ENCODE results near the gene SLC25A10. TPM values are rescaled to one million over a fixed set of nuclear protein-coding genes. Genes with fewer than 3 reads are reported as not detected.
"Not testable (repeated sequence)": the region's sequence is repeated elsewhere in the genome, so short reads cannot be mapped to it uniquely, and the experiment has no call there.

SLC25A10 gene
- total and polyA plus RNA-seq, 8 donors = 3.5 to 55.6 (median 33.6) TPM

GRCh38 chr17:81735264-81736102 lies 23.4 kb downstream of the SLC25A10 start:
- TF ChIP-seq POLR2AphosphoS5 (IDR thresholded peaks at IDR 0.05) (peak in 2 of 3 donors; percentile 41 to 42), CTCF (IDR thresholded peaks at IDR 0.05) (no peak), EP300 (IDR thresholded peaks at IDR 0.05) (no peak), POLR2A (IDR thresholded peaks at IDR 0.05) (no peak)
- intact Hi-C loops (cut with DNase I; ENCODE audit: low total_unique reads) = no loop called here
- peak; percentile 63 to 78 for DNase-seq
- Histone ChIP-seq H3K36me3 (no peaks in the 10 kb centered on the region), H3K4me1 (peaks cover 23 to 39% (median 36%) of the 10 kb centered on the region in 4 donors), H3K4me3 (peak overlapping the region; percentile 1 to 34 (median 15)), H3K27ac (peak overlapping the region in 2 of 5 donors; percentile 62 to 63), H3K9me3 (no peaks in the 10 kb centered on the region), H3K27me3 (peaks cover 0 to 54% (median 0%) of the 10 kb centered on the region in 3 donors)
- WGBS, 5 donors = 11 to 31% (median 24%) methylated on average over 15 to 30 of the region's 30 CpGs

- no peaks in the 10 kb centered on the region for H3K9me3 ChIP-seq
- H3K27me3 ChIP-seq = peaks cover 0 to 49% (median 8%) of the 10 kb centered on the region in 3 donors
- no peak overlapping the region for H3K27ac ChIP-seq
- intact Hi-C loops (cut with DNase I; ENCODE audit: low total_unique reads) = no loop called here
- TF ChIP-seq EP300 (IDR thresholded peaks at IDR 0.05) (no peak), POLR2AphosphoS5 (IDR thresholded peaks at IDR 0.05) (no peak), POLR2A (IDR thresholded peaks at IDR 0.05) (no peak), CTCF (IDR thresholded peaks at IDR 0.05) (no peak)
- no peak for DNase-seq
- no peaks in the 10 kb centered on the region for H3K36me3 ChIP-seq
- H3K4me3 ChIP-seq = no peak overlapping the region
- WGBS, 5 donors = 92 to 95% (median 95%) methylated on average over 24 to 31 of the region's 31 CpGs
- peaks cover 23 to 43% (median 31%) of the 10 kb centered on the region in 4 donors for H3K4me1 ChIP-seq
Measured at GRCh38 chr17:81737947-81738800, 26.1 kb downstream of the SLC25A10 start.

- intact Hi-C loops (cut with DNase I; ENCODE audit: low total_unique reads) = no loop called here
- TF ChIP-seq POLR2A (IDR thresholded peaks at IDR 0.05) = no peak
- 86 to 92% (median 88%) methylated on average over 25 to 27 of the region's 27 CpGs for WGBS, 5 donors
- Histone ChIP-seq H3K27ac (no peak overlapping the region), H3K27me3 (peaks cover 0 to 45% (median 8%) of the 10 kb centered on the region in 3 donors), H3K9me3 (no peaks in the 10 kb centered on the region), H3K36me3 (no peaks in the 10 kb centered on the region), H3K4me1 (peaks cover 18 to 37% (median 24%) of the 10 kb centered on the region in 4 donors), H3K4me3 (no peak overlapping the region)
- DNase-seq = no peak
Measured at GRCh38 chr17:81738801-81739393, 26.8 kb downstream of the SLC25A10 start.

GRCh38 chr17:81739593-81739992 lies 27.5 kb downstream of the SLC25A10 start:
- intact Hi-C loops (cut with DNase I; ENCODE audit: low total_unique reads); DNase-seq; H3K9me3 ChIP-seq; H3K4me3 ChIP-seq; H3K27ac ChIP-seq; H3K36me3 ChIP-seq: not testable (repeated sequence)
- H3K4me1 ChIP-seq = peaks cover 11 to 30% (median 18%) of the 10 kb centered on the region in 4 donors
- 70 to 85% (median 80%) methylated on average over 8 of the region's 8 CpGs for WGBS, 5 donors
- peaks cover 0 to 45% (median 8%) of the 10 kb centered on the region in 3 donors for H3K27me3 ChIP-seq

DNA sequence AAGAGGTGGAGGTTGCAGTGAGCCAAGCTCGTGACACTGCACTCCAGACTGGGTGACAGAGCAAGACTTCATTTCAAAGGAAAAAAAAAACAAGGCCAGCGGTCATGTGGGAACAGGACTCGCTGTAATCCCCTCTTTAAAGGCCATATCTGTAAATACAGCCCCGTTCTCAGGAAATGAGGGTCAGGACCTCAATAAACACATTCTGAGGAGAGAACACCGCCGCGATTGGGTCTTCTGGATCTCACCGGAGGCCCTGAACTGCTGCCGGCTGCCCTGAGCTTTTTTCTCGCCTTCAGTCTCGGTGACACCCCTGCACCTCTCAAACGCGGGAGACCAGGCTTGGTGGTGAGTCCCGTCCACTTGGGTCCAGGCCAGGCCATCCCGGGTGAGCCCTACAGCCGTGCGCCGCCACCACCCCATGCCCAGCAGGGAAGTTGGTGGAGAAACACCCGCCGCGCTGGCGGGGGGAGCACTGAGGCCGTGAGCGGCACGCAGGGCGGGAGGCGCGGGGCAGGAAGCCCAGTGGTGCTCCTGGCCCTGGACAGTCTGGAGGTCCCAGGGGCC lies 28.4 kb downstream of the SLC25A10 start:
- no peaks in the 10 kb centered on the region for H3K36me3 ChIP-seq
- no peak for DNase-seq
- WGBS, 5 donors = 34 to 47% (median 45%) methylated on average over 14 to 28 of the region's 28 CpGs
- peaks cover 7 to 21% (median 11%) of the 10 kb centered on the region in 4 donors for H3K4me1 ChIP-seq
- H3K9me3 ChIP-seq = no peaks in the 10 kb centered on the region
- intact Hi-C loops (cut with DNase I; ENCODE audit: low total_unique reads) = no loop called here
- peaks cover 0 to 37% (median 8%) of the 10 kb centered on the region in 3 donors for H3K27me3 ChIP-seq
- H3K4me3 ChIP-seq = no peak overlapping the region
- no peak for TF ChIP-seq CTCF (IDR thresholded peaks at IDR 0.05)
- TF ChIP-seq POLR2A (IDR thresholded peaks at IDR 0.05) = no peak
- TF ChIP-seq EP300 (IDR thresholded peaks at IDR 0.05) = no peak
- TF ChIP-seq POLR2AphosphoS5 (IDR thresholded peaks at IDR 0.05) = no peak
- no peak overlapping the region for H3K27ac ChIP-seq
